MCF 10A (cell line): ENCODE measurements around the gene TM2D1. TPM values are rescaled to one million over a fixed set of nuclear protein-coding genes. Genes with fewer than 3 reads are reported as not detected.

ENCODE experiments used
- BruUV-seq: library from RNA; stranded (reverse); fragments of 400-500 nt; replicated peaks from 2 replicates; lab custom pipeline; 2021; lab: Mats Ljungman, UMichigan
- CTCF ChIA-PET: fragments of 300-600 bp; sonication (Branson Sonifier 250); formaldehyde crosslinking; extraction: SDS; loops from one replicate; lab custom pipeline; 2021; ENCODE audit warnings: antibody characterized with exemption, inconsistent platforms; lab: Yijun Ruan, JAX
- POLR2A ChIA-PET: fragments of 300-600, 350-650 bp; sonication (Branson Sonifier 250); formaldehyde crosslinking; extraction: SDS; loops from one replicate; lab custom pipeline; 2020; ENCODE audit warnings: antibody characterized with exemption, inconsistent platforms; lab: Yijun Ruan, JAX
- DNase-seq: peaks from one replicate; pipeline ENCODE4 v3.0.0-alpha.2; 2018; ENCODE audit not compliant: unreplicated experiment
- H3K27ac Mint-ChIP-seq: one replicate; pipeline ENCODE4 v1.8.0; 2022; ENCODE audit warnings: mild to moderate bottlenecking, low read depth, mixed read lengths; ENCODE audit not compliant: unreplicated experiment
- H3K27me3 Mint-ChIP-seq: one replicate; pipeline ENCODE4 v1.8.0; 2022; ENCODE audit warnings: mixed read lengths; ENCODE audit not compliant: insufficient read depth, unreplicated experiment
- H3K36me3 Mint-ChIP-seq: one replicate; pipeline ENCODE4 v1.8.0; 2022; ENCODE audit warnings: mild to moderate bottlenecking, moderate library complexity, mixed read lengths; ENCODE audit not compliant: insufficient read depth, unreplicated experiment
- H3K4me1 Mint-ChIP-seq: one replicate; pipeline ENCODE4 v1.8.0; 2022; ENCODE audit warnings: mixed read lengths; ENCODE audit not compliant: insufficient read depth, unreplicated experiment
- H3K4me3 Mint-ChIP-seq: one replicate; pipeline ENCODE4 v1.8.0; 2022; ENCODE audit warnings: mild to moderate bottlenecking, moderate library complexity, mixed read lengths; ENCODE audit not compliant: unreplicated experiment
- H3K9me3 Mint-ChIP-seq: one replicate; pipeline ENCODE4 v1.8.0; 2022; ENCODE audit warnings: mixed read lengths; ENCODE audit not compliant: unreplicated experiment
- CTCF ChIP-seq: fragments of 200-600 bp; IDR thresholded peaks from one replicate; pipeline ENCODE4 v1.8.0; 2022; ENCODE audit warnings: antibody characterized with exemption, mild to moderate bottlenecking; ENCODE audit not compliant: unreplicated experiment
- intact Hi-C: fragments of 100-400 bp; cut with micrococcal nuclease; formaldehyde crosslinking; loops from 2 replicates; pipeline ENCODE4 v1.14.1; 2022
- total RNA-seq: library from RNA; stranded (reverse); gene quantifications from 2 replicates; pipeline ENCODE4 v1.2.3, GENCODE V29; 2022

The TM2D1 gene
- total RNA-seq, 1 experiment from 2014 or later: 29.4 TPM

GRCh38 chr1:61654067-61654466 lies 70.9 kb downstream of the TM2D1 start:
- CTCF ChIA-PET: no interaction called here
- intact Hi-C loops: loop anchor here (1.0 kb wide), 1 partner anchor 11 kb away; no protein-coding TSS in a partner anchor
- TF ChIP-seq CTCF: no peak
- DNase-seq: no peak
- no peaks in the 10 kb centered on the region for H3K9me3 Mint-ChIP-seq
- POLR2A ChIA-PET: no interaction called here
- H3K4me3 Mint-ChIP-seq: no peak overlapping the region
- no peak overlapping the region for H3K27ac Mint-ChIP-seq
- H3K36me3 Mint-ChIP-seq: no peaks in the 10 kb centered on the region
- no TSS peak for BruUV-seq
- peaks cover 5% of the 10 kb centered on the region for H3K4me1 Mint-ChIP-seq
- H3K27me3 Mint-ChIP-seq: no peaks in the 10 kb centered on the region

DNA sequence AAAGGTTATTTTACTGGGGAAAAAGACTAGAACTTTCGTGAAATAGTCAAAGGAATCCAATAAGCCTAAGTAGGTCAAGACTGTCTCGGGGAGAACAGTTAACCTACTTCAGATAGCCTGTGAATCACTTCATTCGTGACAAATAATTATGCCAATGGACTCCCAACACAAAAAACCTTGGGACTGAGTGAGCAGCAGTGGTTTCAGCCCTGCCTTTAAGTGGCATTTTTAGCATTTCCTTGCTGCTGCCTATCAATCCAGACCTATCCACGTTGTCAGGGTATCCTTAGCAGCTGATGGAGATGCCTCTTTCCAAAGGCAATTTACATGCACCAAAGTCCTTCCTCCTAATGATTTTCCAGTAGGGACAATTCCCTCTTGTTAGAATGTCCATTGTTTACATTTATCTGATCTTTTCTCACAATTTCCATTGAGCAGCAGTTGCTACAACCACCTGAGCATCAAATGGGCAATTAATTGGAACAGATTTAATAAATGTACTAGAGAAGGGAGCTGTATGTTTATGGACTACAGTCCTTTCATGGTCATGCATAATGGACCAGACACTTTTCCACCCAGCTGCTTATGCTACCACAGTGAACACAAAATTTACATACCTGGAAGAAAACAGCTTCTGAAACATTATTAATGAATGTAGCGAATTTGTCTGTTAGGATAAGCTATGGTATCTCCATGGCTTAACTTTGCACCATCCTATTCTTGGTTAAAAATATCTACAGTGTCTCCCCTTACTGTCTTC lies 75.8 kb downstream of the TM2D1 start:
- no peak for DNase-seq
- Mint-ChIP-seq H3K27me3 (no peaks in the 10 kb centered on the region), H3K9me3 (no peaks in the 10 kb centered on the region), H3K4me1 (peaks cover 4% of the 10 kb centered on the region), H3K4me3 (no peak overlapping the region), H3K36me3 (no peaks in the 10 kb centered on the region), H3K27ac (no peak overlapping the region)
- intact Hi-C loops: no loop called here
- ChIA-PET CTCF (interaction anchor here (0.5 kb wide), 1 partner anchor 858 kb away, joined by 3 read pairs; no protein-coding TSS in a partner anchor), POLR2A (no interaction called here)
- no peak for TF ChIP-seq CTCF
- BruUV-seq: no TSS peak

- peaks cover 6% of the 10 kb centered on the region for H3K4me1 Mint-ChIP-seq
- BruUV-seq: no TSS peak
- no peak overlapping the region for H3K27ac Mint-ChIP-seq
- H3K4me3 Mint-ChIP-seq: no peak overlapping the region
- no peak for DNase-seq
- intact Hi-C loops: no loop called here
- POLR2A ChIA-PET: interaction anchor here (1.1 kb wide), 1 partner anchor 9 kb away, joined by 3 read pairs; no protein-coding TSS in a partner anchor
- TF ChIP-seq CTCF: no peak
- H3K36me3 Mint-ChIP-seq: no peaks in the 10 kb centered on the region
- H3K9me3 Mint-ChIP-seq: no peaks in the 10 kb centered on the region
- no peaks in the 10 kb centered on the region for H3K27me3 Mint-ChIP-seq
- CTCF ChIA-PET: interaction anchor here (0.6 kb wide), 1 partner anchor 1832 kb away, joined by 3 read pairs; the partner anchor contains the start of gene HOOK1
These were observed 77.8 kb downstream of the TM2D1 start for GRCh38 chr1:61647142-61647541.

- H3K36me3 Mint-ChIP-seq: no peaks in the 10 kb centered on the region
- no peak for TF ChIP-seq CTCF
- no peaks in the 10 kb centered on the region for H3K27me3 Mint-ChIP-seq
- H3K9me3 Mint-ChIP-seq: no peaks in the 10 kb centered on the region
- CTCF ChIA-PET: interaction anchor here (0.7 to 1.1 kb wide), 4 partner anchors 10 to 26 kb away, joined by 3 read pairs; no protein-coding TSS in a partner anchor
- no peak overlapping the region for H3K27ac Mint-ChIP-seq
- H3K4me3 Mint-ChIP-seq: no peak overlapping the region
- POLR2A ChIA-PET: interaction anchor here (0.7 kb wide), 1 partner anchor 40 kb away, joined by 4 read pairs; no protein-coding TSS in a partner anchor
- BruUV-seq: no TSS peak
- intact Hi-C loops: no loop called here
- no peak for DNase-seq
- peaks cover 6% of the 10 kb centered on the region for H3K4me1 Mint-ChIP-seq
These were observed 79.5 kb downstream of the TM2D1 start for GRCh38 chr1:61645476-61645875.
